Uterus (tissue), 4 donors: ENCODE measurements around the gene TLK2. TPM values are rescaled to one million over a fixed set of nuclear protein-coding genes. Genes with fewer than 3 reads are reported as not detected.
"Not testable (repeated sequence)": the region's sequence is repeated elsewhere in the genome, so short reads cannot be mapped to it uniquely, and the experiment has no call there.

Experiments used
- DNase-seq, 2 donors: peaks; one replicate each; pipeline ENCODE4 v3.0.0-alpha.2; 2019 to 2020
- H3K27ac ChIP-seq, 2 donors: fragments of 200-600 bp; sonication (generic); 1 replicate in 1 of 2; 2 replicates in 1 of 2; pipeline ENCODE4 v1.5.1; 2016 to 2018
- H3K27me3 ChIP-seq, 2 donors: fragments of 200-600 bp; sonication (generic); one replicate each; pipeline ENCODE4 v1.5.1; 2018 to 2019; ENCODE audit warnings: control low read depth in 1 of 2
- H3K36me3 ChIP-seq, 2 donors: fragments of 200-600 bp; sonication (generic); one replicate each; pipeline ENCODE4 v1.5.1; 2019; ENCODE audit warnings: control low read depth in 1 of 2
- H3K4me1 ChIP-seq, 2 donors: fragments of 200-600 bp; sonication (generic); one replicate each; pipeline ENCODE4 v1.5.1; 2018 to 2019; ENCODE audit warnings: control low read depth in 1 of 2
- H3K4me3 ChIP-seq, 2 donors: fragments of 200-600 bp; sonication (generic); 1 replicate in 1 of 2; 2 replicates in 1 of 2; pipeline ENCODE4 v1.5.1; 2018 to 2019; ENCODE audit warnings: mild to moderate bottlenecking in 1 of 2
- H3K9me3 ChIP-seq, 2 donors: fragments of 200-600 bp; sonication (generic); one replicate each; pipeline ENCODE4 v1.5.1; 2019; ENCODE audit warnings: control low read depth in 1 of 2
- POLR2A ChIP-seq, 2 donors: fragments of 450-650 bp; IDR thresholded peaks; one replicate each; pipeline ENCODE4 v1.6.1; 2016; ENCODE audit warnings: antibody characterized with exemption in 2 of 2, mild to moderate bottlenecking in 1 of 2, moderate library complexity in 1 of 2
- intact Hi-C: fragments of 100-400 bp; cut with DNase I; formaldehyde crosslinking; loops from one replicate; pipeline ENCODE4 v1.15.1; 2023; ENCODE audit warnings: low total_unique reads
- total RNA-seq, 4 donors: library from RNA; depleted of rRNA in 3 of 4; stranded (reverse); fragments of >200 nt in 3 of 4; gene quantifications; one replicate each; pipeline versions ENCODE4 v1.1.0 to v1.2.4, GENCODE V29; 2014 to 2023
- TF ChIP-seq, protein P1 (sequence below), 4 experiments: fragments of 200-600 bp in 2 of 4; fragments of 450-650 bp in 2 of 4; sonication (generic) in 2 of 4; IDR thresholded peaks; one replicate each; pipeline ENCODE4 v1.5.1; 2016 to 2019; ENCODE audit warnings: antibody characterized with exemption in 4 of 4, mild to moderate bottlenecking in 2 of 4, moderate library complexity in 1 of 4
- donor health status: DM: yes; HTN: yes; CAD: no.

The TLK2 gene
- total RNA-seq, 4 donors from 2014 or later, result 13.6 to 120 (median 50.0) TPM

DNA sequence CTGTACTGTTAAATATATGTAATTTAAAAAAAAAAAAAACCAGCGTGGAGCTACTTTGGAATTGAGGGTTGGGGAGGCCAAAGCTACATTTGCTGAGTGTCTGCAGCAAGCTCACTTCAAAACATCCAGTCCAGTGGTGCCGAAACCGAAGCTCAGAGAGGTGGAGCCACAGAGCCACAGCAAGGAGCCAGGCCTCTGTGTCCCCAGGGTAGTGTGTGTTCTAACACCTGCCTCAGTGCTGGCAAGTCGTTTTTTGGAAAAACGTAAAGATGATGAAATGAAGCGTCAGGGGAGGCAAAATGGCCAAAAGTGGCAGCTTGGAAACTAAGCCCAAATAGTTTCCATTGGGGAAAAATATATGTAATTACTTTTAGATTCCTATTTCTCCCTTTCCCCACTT is 112.7 kb downstream of the TLK2 start:
- Histone ChIP-seq H3K36me3 (no peaks in the 10 kb centered on the region), H3K27me3 (no peaks in the 10 kb centered on the region), H3K27ac (no peak overlapping the region), H3K9me3 (no peaks in the 10 kb centered on the region), H3K4me1 (no peaks in the 10 kb centered on the region), H3K4me3 (no peak overlapping the region)
- TF ChIP-seq, protein P1, sequence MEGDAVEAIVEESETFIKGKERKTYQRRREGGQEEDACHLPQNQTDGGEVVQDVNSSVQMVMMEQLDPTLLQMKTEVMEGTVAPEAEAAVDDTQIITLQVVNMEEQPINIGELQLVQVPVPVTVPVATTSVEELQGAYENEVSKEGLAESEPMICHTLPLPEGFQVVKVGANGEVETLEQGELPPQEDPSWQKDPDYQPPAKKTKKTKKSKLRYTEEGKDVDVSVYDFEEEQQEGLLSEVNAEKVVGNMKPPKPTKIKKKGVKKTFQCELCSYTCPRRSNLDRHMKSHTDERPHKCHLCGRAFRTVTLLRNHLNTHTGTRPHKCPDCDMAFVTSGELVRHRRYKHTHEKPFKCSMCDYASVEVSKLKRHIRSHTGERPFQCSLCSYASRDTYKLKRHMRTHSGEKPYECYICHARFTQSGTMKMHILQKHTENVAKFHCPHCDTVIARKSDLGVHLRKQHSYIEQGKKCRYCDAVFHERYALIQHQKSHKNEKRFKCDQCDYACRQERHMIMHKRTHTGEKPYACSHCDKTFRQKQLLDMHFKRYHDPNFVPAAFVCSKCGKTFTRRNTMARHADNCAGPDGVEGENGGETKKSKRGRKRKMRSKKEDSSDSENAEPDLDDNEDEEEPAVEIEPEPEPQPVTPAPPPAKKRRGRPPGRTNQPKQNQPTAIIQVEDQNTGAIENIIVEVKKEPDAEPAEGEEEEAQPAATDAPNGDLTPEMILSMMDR (IDR thresholded peaks at IDR 0.05), result no peak
- no peak for TF ChIP-seq POLR2A (IDR thresholded peaks at IDR 0.05)
- DNase-seq, result no peak
- intact Hi-C loops, result no loop called here

DNA sequence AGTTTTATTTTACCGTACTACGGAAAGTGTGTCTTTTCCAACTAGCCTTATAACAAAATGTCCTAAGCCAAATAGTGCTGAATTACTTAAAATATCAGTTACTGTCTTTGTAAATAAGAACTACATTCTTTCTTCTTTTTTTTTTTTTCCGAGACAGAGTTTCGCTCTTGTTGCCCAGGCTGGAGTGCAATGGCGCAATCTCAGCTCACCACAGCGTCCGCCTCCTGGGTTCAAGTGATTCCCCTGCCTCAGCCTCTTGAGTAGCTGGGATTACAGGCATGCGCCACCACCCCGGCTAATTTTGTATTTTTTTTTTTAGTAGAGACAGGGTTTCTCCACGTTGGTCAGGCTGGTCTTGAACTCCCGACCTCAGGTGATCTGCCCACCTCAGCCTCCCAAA is 113.2 kb downstream of the TLK2 start:
- intact Hi-C loops, H3K27me3 ChIP-seq, DNase-seq, H3K36me3 ChIP-seq, H3K4me3 ChIP-seq, H3K27ac ChIP-seq, H3K4me1 ChIP-seq, H3K9me3 ChIP-seq: not testable (repeated sequence)

DNA sequence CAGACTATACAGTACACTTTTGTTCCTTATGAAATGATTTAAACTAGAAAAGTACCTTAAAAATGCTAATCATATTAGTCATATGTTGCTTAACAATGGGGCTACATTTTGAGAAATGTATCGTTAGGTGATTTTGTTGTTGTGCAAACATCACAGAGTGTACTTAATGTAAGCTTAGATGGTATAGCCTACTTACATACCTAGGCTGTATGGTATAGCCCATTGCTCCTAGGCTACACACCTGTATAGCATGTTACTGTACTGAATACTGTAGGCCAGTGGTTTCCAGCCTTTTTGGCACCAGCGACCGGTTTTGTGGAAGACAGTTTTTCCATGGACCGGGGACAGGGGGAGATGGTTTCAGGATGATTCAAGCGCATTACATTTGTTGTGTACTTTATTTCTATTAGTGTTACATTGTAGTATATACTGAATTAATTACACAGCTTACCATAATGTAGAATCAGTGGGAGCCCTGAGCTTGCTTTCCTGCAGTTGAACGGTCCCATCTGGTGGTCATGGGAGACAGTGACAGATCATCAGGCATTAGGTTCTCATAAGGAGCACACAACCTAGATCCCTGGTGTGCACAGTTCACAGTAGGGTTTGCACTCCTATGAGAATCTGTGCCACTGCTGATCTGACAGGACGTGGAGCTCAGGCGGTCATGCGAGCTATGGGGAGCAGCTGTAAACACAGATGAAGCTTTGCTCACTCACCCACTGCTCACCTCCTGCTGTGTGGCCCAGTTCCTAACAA is 113.9 kb downstream of the TLK2 start:
- no peaks in the 10 kb centered on the region for H3K4me1 ChIP-seq
- intact Hi-C loops, result no loop called here
- H3K27me3 ChIP-seq, result no peaks in the 10 kb centered on the region
- DNase-seq, result no peak
- no peak overlapping the region for H3K27ac ChIP-seq
- no peaks in the 10 kb centered on the region for H3K9me3 ChIP-seq
- TF ChIP-seq, protein P1 (IDR thresholded peaks at IDR 0.05), result no peak
- TF ChIP-seq POLR2A (IDR thresholded peaks at IDR 0.05), result no peak
- no peak overlapping the region for H3K4me3 ChIP-seq
- no peaks in the 10 kb centered on the region for H3K36me3 ChIP-seq

DNA sequence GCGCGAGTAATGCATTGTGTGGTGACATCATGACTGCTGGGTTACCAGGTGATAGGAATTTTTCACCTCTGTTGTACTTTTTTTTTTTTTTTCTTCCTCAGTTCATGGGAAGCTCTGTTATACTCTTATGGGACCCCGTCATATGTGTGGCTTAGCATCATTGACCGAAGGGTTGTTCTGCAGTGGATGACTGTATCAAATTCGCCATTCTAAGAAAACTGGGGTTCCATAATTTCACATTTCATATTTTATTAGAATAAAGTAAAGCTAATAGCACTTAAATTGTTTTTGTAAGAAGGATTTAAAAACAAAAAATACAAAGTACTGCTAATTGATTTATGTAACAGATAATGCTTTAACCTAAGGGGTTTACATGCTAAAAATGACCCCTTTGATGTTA is 116.9 kb downstream of the TLK2 start:
- Histone ChIP-seq H3K4me1 (no peaks in the 10 kb centered on the region), H3K4me3 (no peak overlapping the region), H3K36me3 (no peaks in the 10 kb centered on the region), H3K27ac (no peak overlapping the region), H3K27me3 (no peaks in the 10 kb centered on the region), H3K9me3 (no peaks in the 10 kb centered on the region)
- TF ChIP-seq, protein P1 (IDR thresholded peaks at IDR 0.05), result no peak
- TF ChIP-seq POLR2A (IDR thresholded peaks at IDR 0.05), result no peak
- no peak for DNase-seq
- intact Hi-C loops, result no loop called here

DNA sequence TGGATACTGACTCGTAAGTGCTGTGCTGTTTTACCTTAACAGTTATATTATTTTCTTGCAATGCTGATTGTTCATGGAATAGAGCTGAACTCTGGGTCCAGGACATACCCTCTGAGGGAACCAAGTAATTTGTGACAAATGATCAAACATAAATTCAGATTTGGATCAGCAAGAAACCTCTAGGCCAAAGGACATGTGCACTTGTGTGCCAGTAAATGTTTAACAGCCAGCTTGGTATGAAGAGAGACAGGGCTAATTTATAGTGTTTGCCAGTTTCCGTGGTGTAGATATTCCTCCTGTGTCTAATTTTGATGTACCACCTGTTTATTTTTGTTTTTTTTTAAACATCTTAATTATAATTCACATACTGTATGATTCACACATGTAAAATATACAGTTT is 118.0 kb downstream of the TLK2 start:
- Histone ChIP-seq H3K4me1 (no peaks in the 10 kb centered on the region), H3K36me3 (no peaks in the 10 kb centered on the region), H3K9me3 (no peaks in the 10 kb centered on the region), H3K27me3 (no peaks in the 10 kb centered on the region), H3K4me3 (no peak overlapping the region), H3K27ac (no peak overlapping the region)
- TF ChIP-seq POLR2A (IDR thresholded peaks at IDR 0.05), result no peak
- TF ChIP-seq, protein P1 (IDR thresholded peaks at IDR 0.05), result no peak
- no peak for DNase-seq
- intact Hi-C loops, result no loop called here
